Stimulated activated CD4-positive, alpha-beta T cell treated with anti-CD3 and anti-CD28 coated beads, Interleukin-12 subunit alpha, Interleukin-12 subunit beta, amount 100 ng/mL, for 48 hours (primary cell): ENCODE data around the gene STARD10.

ENCODE experiments used
- DNase-seq, 3 donors: peaks; one replicate each; pipeline ENCODE4 v3.0.0-alpha.2; 2020; ENCODE audit warnings: low read depth in 2 of 3, low spot score in 1 of 3

The STARD10 gene

GRCh38 chr11:72732329-72732728 is 61.5 kb downstream of the STARD10 start:
- DNase-seq, result no peak

GRCh38 chr11:72730737-72731136 is 63.1 kb downstream of the STARD10 start:
- no peak for DNase-seq

- DNase-seq, result no peak
Observed at GRCh38 chr11:72730243-72730642, 63.6 kb downstream of the STARD10 start.

GRCh38 chr11:72727521-72727920 is 66.3 kb downstream of the STARD10 start:
- no peak for DNase-seq

GRCh38 chr11:72726266-72727220 is 67.3 kb downstream of the STARD10 start:
- no peak for DNase-seq

- no peak for DNase-seq
Observed at GRCh38 chr11:72725724-72726028, 68.2 kb downstream of the STARD10 start.

GRCh38 chr11:72724851-72725723 is 68.8 kb downstream of the STARD10 start:
- peak; percentile 52 to 87 (median 66) for DNase-seq

- no peak for DNase-seq
Observed at GRCh38 chr11:72724021-72724551, 69.8 kb downstream of the STARD10 start.

GRCh38 chr11:72723508-72723907 is 70.3 kb downstream of the STARD10 start:
- no peak for DNase-seq

- peak; percentile 71 to 82 (median 76) for DNase-seq
Observed at GRCh38 chr11:72722050-72722748, 71.6 kb downstream of the STARD10 start.

- DNase-seq, result peak in 1 of 3 donors; percentile 16
Observed at GRCh38 chr11:72721689-72722049, 72.2 kb downstream of the STARD10 start.

GRCh38 chr11:72721276-72721675 is 72.6 kb downstream of the STARD10 start:
- DNase-seq, result no peak

- DNase-seq, result no peak
Observed at GRCh38 chr11:72720784-72721183, 73.1 kb downstream of the STARD10 start.

- DNase-seq, result no peak
Observed at GRCh38 chr11:72720047-72720446, 73.8 kb downstream of the STARD10 start.

- no peak for DNase-seq
Observed at GRCh38 chr11:72719551-72719950, 74.3 kb downstream of the STARD10 start.

- DNase-seq, result no peak
Observed at GRCh38 chr11:72719144-72719543, 74.7 kb downstream of the STARD10 start.

- DNase-seq, result no peak
Observed at GRCh38 chr11:72718101-72718501, 75.7 kb downstream of the STARD10 start.

- no peak for DNase-seq
Observed at GRCh38 chr11:72716788-72717435, 76.9 kb downstream of the STARD10 start.

- DNase-seq, result no peak
Observed at GRCh38 chr11:72716290-72716689, 77.6 kb downstream of the STARD10 start.

GRCh38 chr11:72712841-72713240 is 81.0 kb downstream of the STARD10 start:
- no peak for DNase-seq
